ENCODE data around the gene MCL1.

DNA sequence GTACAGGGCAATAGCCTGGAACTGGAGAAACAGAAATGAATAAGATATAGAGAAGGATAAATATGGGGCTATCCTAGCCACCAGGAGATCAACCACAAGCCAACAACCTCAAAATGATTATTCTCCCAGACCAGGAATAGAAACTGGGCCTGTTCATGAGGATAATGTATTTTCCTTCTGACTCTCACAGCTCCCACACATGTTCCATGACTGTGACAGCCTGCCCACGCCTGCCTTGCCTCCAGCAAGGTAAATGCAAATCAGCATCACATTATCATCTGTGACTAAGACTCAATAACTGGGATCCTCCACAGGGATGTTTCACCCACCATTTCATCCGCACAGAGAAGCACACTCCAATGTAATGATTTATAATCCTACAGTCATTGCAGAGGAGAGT, 46.7 kb upstream of the MCL1 start:
- TF ChIP-seq, protein P1, sequence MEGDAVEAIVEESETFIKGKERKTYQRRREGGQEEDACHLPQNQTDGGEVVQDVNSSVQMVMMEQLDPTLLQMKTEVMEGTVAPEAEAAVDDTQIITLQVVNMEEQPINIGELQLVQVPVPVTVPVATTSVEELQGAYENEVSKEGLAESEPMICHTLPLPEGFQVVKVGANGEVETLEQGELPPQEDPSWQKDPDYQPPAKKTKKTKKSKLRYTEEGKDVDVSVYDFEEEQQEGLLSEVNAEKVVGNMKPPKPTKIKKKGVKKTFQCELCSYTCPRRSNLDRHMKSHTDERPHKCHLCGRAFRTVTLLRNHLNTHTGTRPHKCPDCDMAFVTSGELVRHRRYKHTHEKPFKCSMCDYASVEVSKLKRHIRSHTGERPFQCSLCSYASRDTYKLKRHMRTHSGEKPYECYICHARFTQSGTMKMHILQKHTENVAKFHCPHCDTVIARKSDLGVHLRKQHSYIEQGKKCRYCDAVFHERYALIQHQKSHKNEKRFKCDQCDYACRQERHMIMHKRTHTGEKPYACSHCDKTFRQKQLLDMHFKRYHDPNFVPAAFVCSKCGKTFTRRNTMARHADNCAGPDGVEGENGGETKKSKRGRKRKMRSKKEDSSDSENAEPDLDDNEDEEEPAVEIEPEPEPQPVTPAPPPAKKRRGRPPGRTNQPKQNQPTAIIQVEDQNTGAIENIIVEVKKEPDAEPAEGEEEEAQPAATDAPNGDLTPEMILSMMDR (conservative IDR thresholded peaks at IDR 0.05) = no peak
- no peak for TF ChIP-seq ZFX (IDR thresholded peaks at IDR 0.05)

Data from C4-2B (cell line).